GM18873 (cell line): ENCODE data around the gene CACNG5.

ENCODE experiments used
- ATAC-seq: cut with Tn5 transposase; IDR thresholded peaks from one replicate; pipeline ENCODE4 v1.9.1; 2021; ENCODE audit warnings: mild to moderate bottlenecking, moderate library complexity, moderate number of reproducible peaks; ENCODE audit not compliant: unreplicated experiment, low FRiP score

The CACNG5 gene

DNA sequence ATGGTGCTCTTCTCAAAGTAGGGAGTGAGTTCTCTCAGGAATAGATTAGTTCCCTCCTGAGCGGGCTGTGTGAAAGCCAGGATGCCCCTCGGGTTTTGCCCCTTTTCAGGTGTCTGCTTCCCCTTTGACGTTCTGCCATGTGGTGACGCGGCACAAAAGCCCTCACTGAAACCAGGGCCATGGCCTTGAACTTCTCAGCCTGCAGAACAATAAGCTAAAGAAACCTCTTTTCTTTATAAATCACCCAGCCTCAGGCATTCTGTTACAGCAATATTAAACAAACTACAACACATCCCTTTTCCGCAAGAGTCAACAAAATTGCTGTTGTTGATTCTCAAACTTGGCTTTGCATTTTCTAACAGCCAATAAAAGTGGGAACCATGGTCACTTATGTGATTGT, 15.5 kb upstream of the CACNG5 start:
- no peak for ATAC-seq

DNA sequence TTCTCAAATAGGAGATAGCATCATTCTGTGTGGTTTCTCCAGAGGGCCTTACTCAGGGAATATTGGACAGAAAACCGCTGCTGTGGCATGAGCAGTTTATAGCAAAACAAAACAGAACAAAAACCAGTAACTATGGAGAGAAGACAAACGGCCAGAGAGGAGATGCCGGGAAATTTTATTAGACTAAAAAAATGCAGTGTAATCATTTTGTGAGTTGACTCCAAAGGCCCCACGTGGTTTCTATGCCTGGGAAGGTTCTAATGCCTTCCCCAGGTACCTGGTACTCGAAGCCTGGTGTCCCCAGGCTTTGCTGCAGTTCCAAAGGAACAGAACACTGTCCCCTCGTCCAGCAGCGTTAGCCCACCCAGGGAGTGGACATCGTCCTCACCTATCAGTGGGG, 12.9 kb upstream of the CACNG5 start:
- ATAC-seq: no peak

DNA sequence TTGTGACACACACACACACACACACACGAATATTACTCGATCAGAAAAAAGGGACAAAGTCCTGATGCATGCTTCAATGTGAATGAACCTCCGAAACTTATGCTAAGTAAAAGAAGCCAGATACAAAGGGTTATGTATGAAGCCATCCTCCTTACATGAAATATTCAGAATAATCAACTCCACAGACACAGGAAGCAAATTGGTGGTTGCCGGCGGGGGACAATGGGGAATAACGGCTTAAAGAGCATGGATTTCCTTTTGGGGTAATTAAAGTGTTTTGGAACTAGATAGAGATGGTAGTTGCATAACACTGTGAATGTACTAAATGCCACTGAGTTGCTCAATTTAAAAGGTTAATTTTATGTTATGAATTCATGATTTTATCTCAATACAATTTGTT, 8.1 kb upstream of the CACNG5 start:
- ATAC-seq: no peak

DNA sequence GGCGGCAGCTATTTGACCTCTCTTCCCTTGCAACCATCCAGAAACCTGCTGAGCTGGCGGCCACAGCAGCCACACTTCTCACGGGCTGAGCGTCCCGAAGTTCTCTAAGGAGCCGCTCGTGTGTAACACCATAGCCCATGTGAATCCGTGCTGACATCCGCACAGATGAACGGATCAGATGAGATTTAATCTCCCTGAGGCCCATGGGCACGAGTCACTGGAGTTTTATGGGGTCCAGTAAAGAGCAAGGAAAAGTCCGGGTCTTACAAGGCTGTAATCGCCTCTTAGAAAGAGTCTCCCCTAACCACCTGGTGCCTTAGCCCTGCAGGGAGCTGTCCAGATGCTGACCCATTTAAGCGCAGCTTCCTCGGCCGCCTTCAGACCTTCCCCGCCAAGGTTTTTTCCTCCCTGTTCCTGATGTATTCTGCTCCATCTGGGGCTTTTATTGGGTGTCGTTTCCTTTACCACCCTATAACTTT, 5.5 kb upstream of the CACNG5 start:
- ATAC-seq: no peak

DNA sequence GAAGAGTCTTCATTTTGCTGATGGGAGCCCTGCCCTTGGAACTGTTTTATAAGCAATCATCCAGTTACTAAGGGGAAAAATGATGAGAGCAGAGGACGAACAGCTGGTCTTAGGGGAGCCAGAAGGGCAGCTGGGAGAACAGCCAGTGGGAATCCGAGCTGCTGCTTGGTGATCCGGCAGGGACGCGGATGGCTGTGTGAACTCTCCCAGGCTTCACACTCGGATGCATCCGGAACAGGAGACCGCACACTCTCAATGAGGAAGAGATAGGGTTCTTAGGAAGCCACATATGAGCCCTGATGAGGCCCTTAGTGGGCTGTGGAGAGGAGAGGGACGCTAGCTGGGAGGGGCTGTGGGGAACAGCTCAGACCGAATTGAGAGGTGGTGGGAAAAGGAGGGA, 5.0 kb upstream of the CACNG5 start:
- ATAC-seq: no peak

DNA sequence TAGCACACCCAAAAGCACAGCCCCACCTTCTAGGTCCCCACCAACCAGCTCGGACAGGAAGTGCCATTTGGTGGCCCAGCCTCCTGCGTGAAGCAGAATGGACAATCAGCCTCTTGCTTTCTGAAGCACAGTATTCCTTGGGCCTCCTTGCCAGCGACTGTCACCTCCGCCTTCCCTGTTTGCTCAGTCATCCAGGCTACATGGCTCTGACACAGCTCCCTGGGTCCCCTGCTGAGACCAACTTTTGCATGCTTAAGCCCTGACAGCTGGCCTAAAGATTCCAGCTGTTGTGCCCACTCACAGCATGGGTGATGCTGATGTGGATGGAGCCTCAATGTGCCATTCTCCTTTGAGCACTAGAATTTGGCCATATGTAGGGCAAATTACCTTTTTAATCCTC, 4.5 kb upstream of the CACNG5 start:
- ATAC-seq: no peak

DNA sequence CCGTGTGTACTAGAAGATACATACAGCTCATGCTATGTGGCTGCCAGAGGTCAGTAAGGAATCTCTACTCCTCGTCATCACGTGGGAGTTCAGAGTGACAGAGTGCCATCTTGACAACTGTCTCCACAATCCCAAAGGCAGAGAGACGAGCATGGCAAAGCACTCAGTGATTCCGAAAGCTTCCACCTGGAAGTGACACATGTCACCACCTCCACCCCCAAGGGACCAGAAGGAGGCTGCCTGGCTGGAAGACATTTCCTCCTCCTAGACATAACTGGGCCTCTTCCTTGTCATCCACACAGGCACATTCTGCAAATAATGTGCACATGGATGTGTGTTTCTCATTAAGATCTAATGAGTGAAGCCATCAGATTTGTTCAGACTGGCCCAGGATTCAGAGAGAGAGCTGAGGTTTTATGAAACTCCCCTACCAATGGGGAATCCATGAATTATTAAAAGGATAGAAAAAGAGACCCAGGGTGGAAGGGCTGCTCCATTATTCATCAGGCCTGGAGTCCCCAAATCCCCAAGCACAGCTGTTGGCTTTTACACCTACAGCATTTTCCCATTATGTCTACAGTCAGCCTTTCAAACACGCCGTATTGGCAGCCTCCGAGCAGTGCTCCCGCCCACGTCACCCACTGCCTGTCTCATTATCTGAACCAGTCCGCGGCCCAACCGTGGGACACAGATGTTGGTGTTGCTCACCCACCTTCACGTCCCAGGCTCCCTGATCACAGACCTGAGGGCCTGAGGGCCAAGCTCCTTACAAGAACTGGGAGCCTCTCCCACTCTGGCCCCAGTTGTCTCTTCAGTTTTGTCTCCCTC, 3.3 kb upstream of the CACNG5 start:
- ATAC-seq: no peak

DNA sequence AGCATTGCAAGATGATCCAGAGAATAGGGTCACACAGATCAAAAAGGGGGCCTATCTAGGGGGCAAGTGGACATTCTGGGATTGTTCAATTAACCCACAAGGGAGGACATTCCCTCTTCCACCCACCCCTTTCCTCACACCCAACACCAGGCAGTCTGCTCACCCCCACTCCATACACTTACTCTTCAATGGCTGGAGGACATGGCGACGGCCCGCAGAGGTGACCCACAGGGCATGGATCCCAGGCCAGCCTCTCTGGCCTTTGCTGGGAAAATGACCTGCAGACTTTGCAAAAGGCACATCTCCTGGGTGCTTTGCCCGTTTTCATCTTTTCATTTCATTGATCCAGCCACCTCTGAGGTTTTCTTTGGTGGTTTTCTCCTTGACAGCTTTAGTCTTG, 1.7 kb upstream of the CACNG5 start:
- ATAC-seq: no peak

DNA sequence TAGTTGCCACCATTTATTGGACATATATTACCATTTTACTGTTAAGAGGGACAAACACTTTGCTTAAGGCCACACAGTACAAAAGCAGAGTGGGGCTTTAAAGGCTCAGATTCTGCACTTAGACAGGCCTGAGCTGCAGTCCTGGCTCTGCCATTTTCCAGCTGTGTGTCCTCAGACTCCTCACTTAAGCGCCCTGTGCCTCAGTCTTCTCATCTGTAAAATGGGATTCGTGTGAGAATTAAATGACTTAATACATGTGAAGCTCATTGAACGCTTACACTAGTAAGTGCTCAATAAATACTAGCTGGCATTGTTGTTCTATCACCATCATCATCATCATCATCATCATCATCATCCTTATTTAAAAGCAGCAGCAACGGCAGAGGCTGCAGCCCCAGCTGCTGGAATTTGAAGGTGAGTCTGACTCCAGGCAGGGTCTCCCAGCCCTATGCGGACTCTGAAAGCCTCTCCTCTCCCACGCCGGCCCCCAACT, 445 bp upstream of the CACNG5 start:
- ATAC-seq: no peak

DNA sequence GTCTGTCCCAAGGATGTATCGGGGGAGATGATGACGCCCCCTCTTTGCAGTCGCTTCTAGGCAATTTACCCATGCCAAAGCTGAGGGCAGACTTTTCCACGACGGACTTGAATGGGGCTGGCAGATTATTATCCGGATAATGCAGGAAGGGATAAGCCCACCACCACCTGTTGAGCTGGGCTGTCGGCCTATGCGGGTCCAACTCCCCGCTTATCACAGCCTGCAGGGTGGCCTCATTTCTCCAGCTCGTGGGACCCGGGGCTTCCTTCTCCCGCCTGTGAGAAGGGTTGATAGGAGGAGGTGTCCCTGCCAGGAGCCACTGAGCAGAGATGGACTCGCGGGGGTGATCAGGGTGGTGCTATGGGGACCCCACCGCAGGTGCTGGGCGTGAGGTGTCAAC, 559 bp downstream of the CACNG5 start:
- no peak for ATAC-seq

DNA sequence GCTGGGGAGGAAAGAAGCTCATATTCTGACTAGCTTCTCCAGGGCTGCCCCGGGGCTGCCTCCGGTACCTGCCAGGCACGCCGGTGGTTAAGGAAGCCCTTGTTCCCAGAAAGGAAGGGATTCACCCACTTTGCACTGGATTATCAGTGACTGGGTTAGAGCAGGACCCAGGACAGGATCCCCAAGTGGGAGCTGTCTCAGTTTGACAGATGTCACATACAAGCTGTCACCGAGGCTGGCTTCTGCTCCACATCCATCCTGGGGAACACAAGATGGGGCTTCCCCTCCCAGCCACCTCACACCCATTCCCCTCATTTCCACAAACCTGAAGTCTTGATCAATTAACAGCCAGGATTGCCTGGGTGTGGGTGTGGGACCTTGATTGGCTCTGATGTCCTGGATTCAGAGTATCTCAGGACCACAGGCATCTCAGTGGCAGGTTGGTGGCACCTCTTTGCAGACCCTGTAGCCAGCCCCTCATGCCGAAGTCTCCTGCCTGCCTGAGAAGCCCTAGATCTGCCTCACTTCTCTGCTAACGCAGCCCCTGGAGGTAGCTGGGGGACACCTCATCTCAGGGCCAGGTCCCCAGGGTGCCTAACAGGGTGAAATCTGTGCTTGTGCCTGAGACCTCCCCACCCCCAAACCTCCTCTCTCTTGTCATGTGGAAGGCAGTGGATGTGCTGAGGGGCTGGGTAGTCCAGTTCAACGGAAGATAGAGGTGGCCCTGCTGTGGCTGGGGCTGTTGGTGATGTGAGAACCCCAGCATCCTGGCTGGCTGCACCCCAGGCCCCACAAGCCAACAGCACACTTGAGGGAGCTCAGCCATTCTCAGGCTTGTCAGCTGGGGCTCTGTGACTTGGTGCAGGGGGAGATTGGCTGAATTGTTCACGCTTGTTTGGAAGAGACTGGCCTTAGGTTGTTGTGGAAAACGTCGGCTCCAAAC, 1.4 kb downstream of the CACNG5 start:
- ATAC-seq: no peak

DNA sequence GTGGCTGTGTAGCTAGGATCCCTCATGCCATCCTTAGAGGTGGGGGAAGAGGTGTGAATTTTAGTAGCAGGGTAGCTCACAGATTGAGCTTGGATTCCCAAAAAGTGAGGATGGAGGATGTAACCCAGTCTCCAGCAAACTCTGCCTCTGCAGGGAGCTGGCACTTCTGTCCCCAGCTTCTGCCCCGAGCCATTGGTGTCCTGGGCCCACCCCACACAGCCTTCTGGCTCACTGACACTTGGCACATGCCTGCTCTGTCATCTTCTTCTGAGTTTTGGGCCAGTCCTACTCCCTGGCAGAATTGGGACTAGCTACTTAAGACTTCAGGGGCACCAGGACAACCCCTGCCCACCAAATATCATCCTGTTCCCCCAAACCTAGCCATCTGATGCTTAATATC, 2.3 kb downstream of the CACNG5 start:
- ATAC-seq: no peak

DNA sequence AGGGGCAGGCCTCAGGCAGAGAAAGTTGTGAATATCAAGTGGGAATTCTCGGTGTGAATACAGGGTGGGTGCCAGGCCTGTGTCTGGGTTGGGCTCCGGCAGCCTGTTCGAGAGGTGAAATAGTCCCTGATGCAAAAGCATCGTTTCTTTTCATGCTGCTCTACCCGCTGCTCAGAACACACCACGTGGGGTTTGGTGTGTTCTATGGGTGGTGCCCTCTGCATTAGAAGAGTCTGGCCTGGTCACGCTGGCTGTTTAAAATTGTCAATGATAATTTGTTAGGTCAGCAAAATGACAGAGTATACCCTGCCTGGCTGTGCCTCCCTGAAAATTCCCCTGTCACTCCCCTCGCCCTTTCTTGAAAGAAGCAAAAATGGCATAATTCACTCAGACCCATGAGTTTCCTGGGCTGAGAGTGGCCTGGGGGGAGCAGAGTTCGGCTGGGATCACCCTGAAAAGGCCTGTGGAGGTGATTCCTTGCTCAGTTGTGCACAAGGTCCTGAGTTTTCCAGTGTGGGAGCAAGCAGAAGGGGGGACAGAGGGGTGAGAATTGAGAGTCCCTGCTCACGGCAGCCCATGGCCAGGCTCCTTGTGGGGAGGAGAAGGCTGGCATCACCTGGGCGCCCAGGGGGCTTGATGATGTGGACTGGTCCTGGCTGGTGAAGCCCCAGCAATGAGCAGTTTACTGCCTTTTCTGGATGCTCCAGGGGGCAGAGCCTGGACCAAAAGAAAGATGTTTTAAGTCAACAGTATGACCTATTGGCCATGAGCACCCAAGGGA, 3.2 kb downstream of the CACNG5 start:
- no peak for ATAC-seq

DNA sequence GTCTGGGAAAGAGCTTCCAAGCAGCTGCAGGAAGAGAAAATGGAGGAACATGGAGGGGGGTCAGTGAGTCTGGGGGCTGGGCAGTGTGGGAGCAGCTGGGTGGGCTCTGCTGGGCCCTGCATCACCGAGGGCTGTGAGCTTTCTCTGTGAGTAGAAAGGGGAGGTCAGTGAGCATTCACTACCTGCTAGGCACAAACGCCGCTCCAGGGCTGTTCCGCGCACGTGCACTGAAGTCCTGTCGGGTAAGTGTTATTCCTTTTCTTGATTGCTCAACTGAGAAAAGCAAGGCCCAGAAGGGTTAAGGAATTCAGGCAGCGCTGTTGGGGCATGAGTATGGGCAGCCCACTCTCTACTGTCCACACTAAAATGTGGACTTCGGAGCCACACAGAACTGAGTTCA, 4.7 kb downstream of the CACNG5 start:
- ATAC-seq: no peak

DNA sequence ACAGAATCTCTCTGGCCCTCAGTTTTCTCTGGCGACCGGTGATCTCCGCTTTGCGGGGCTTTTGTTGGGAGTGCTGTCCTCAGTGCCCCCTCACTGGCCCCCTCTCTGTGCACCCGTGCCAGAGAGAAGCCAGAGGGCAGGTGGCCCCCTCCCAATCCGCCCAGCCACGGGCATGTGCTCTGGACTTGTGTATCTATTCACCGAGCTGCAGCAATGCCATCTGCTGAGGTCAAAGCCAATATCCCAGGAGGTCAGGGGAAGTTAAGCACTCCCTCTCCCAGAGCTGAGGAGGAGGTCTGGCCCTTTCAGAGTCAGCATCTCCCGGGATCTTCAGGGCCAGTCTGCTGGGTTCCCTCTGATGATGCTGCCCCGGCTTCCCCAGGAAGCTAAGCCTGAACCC, 5.1 kb downstream of the CACNG5 start:
- no peak for ATAC-seq

DNA sequence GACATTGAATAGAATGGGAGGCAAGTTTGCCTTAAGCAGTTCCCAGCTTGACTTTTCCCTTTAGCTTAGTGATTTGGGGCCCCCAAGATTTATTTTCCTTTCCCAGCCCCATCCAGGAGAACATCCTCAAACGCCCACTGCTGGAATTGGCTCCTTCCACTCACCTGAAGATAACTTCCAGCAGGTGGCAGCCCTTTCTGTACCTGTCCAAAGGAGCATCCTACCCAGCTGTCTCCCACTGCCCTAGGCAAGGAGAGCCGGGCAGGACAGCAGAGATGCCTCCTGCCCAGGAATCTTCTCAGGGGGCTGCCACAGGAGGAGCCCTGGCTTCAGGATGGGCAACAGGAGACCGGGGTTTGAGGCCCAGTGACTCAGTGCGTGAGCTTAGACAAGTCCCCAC, 6.4 kb downstream of the CACNG5 start:
- ATAC-seq: no peak

DNA sequence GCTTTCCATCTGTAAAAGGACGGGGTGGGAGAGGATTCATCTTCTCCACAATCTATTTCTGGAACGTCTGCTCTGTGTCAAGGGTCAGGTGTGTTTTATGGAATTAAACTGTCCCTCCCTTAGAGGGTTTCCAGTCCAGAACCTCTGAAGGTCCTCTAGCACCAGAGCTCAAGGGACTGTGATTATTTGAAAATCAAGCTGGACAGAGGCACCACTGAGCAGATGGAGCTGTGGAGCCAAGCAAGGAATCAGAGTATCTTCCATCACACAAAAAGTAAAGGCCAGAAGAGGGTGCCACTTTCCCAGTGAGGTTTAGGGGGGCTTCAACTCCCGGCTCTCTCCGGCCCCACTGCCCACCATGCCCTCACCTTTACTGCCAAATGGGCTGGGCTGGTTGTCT, 6.8 kb downstream of the CACNG5 start:
- no peak for ATAC-seq

DNA sequence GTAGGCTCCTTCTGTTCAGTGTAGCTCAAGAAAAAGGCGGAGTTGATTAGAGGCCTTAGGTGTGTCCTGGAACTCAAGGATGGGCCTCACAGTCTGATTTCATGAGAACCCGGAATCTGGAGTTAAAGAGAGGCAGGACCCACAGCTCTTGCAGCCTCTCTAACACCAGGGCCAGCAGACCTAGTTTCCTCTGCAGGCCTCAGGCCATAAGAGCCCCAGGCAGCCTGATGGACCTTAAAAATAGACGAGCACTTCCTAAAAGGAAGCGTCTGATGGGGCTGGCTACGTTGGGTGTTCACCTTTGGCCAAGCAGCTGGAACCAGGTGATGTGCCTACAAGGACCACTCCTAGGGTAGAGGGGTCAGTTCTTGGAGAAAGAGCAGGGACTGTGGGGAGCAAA, 7.6 kb downstream of the CACNG5 start:
- ATAC-seq: no peak

DNA sequence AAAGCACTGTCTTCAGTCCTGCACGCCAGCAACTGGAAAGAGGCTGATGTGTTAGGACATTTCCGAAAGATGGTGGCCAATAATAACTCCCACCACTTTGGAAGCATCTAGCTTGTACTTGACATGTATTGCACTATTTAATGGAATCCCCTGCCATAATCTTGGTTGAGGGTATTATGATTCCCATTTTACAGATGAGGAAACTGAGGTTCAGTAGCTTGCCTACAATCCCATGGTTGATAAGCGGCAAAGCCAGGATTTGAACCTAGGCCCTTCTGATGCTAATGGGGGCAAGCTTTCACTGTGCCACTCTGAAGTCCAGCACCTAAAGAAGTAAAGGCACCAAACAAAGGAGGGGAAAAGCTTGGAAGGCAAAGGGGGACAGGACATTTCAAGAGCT, 8.0 kb downstream of the CACNG5 start:
- no peak for ATAC-seq

DNA sequence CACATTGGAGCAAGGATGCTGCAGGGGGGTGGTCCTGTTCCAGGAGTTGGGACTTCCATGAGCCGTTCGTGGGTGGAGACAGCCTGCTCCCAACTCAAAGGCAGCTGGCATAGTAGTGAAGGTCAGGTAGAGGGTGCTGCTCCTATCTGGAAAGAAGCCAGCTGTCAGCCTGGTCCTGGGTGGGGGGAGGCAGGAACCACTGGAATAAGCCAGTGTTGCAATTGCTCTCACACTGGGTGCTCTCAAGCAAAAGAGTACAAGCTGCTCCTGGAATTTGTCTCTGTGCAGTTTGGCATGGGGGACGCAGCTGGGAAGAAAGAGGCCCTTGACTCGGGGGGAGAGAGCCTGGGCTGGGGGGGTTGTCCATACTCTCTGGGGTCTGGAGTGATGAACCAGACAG, 8.7 kb downstream of the CACNG5 start:
- no peak for ATAC-seq

DNA sequence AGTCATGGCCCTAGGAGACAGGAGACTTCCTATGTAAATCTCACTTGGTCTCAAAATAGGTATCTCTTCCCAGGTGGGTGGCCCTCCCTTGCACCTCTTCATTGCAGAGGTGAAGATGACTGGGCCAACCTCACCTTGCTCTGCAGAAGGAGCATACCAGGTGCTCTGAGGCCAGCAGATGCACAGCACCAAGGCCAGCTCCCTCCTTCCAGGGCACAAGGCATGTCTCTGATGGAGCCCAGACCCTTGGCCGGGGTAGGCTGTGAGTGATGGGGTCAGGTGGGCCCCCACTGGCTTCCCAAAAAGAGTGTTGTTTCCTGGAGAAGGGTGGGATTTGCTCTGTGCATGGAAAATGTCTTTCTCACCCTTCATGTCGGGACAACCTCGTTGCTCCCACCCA, 12.8 kb downstream of the CACNG5 start:
- no peak for ATAC-seq
